ELF-1 (cell line): ENCODE results near the gene SNTG2.
"Not testable (repeated sequence)": the region's sequence is repeated elsewhere in the genome, so short reads cannot be mapped to it uniquely, and the experiment has no call there.

ENCODE experiments used
- DNase-seq: peaks from one replicate; pipeline ENCODE4 v3.0.0-alpha.2; 2016; ENCODE audit warnings: low read depth, low spot score

The SNTG2 gene

DNA sequence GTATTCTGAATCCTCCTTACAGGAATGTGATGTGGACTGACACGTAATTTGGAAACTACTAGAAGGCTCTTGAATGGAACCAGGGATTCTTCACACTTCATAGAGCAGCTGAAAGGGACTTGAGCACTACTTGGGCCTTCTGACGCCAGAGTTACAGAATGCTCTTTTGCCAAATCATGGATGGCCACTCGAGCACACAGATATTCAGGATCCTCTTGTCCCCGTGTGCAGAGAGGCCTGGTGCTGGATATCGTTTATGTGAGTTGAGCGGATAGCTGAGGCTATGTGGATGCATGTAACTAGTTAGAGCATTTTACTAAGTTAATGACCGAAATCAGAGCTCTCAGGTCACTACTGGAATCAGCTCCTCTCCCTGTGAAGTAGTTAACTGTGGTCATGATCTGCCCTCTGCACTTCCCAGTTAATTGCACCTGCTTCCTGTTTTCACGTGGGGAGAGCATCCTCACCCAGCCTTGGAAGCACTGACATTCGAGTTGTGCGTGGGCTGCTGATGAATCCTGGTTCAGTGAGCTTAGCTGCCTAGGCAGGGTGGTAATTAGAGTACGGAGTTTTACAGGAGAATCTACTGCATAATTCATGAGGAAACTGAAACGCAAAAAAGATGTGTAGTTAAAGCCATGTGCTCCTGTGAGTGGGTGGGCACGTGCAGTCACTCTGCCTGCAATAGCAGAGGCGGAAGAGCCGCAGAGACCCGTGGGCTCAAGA lies 457.5 kb downstream of the SNTG2 start:
- no peak for DNase-seq

DNA sequence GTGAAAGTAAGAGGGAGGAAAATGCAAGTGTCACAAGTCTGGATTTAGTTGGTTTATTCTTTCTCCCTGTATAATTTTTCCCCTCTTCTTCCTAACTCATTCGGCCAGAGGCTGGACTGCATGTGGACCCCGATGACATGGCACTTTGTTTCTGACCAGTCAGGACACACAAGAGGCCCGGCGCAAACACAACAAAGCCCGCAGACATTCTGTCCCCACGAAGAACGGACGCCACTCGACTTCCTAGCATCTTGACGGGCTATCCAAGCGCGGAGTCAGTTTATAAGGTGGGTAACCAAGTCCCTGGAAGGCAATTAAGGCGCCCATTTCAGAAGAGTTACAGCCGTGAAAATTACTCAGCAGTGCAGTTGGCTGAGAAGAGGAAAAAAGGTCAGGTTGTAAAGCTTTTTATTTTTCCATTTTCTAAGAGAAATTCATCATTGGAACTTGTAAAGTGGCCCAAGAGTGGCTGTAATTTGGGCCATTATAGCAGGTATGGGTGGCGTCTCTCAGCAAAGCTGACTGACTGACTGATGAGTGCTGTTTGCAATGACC lies 462.6 kb downstream of the SNTG2 start, which contains the start of gene TPO:
TPO (plus strand) TSS at position 308 of the 555 bp plus-strand sequence. CDS start 946 bp downstream, outside the sequence.
- DNase-seq: no peak

GRCh38 chr2:1414121-1414520 lies 463.5 kb downstream of the SNTG2 start:
- no peak for DNase-seq

DNA sequence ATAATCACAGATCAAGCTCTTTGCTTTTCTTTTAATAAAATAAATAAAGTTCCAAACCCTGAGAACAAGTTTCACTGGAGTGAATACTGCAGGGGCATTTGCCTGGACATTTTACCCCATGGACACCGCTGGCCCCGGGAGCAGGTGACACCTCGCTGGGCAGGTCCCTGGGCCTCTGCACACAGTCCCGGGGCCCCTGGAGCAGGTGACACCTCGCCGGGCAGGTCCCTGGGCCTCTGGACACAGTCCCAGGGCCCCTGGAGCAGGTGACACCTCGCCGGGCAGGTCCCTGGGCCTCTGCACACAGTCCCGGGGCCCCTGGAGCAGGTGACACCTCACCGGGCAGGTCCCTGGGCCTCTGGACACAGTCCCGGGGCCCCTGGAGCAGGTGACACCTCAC lies 464.3 kb downstream of the SNTG2 start:
- not testable (repeated sequence) for DNase-seq

- no peak for DNase-seq
Measured at GRCh38 chr2:1415501-1415900, 464.9 kb downstream of the SNTG2 start.
